Measurements from ENCODE around the gene STS.
A peak's percentile ranks its signal among the peaks of the same experiment; 100 is the strongest.

The STS gene

DNA sequence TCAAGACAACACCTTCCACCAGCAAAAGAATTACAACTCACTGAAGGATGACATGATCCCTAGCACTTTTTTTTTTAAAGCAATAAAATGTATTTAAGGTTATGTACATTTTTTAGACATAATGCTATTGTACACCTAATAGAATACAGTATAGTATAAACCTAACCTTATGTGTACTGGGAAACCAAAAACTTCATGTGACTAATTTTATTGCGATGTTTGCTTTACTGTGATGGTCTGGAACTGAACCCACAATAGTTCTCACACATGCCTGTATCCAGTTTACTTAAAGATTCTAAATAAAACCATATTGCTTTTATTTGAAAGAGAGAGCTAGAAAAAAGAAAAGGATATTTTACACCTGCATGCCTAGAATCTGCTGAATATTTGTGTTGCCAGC lies 4.4 kb upstream of the STS start:
- Histone ChIP-seq H2BK5ac (ENCODE audit: low read length) (no peak overlapping the region), H3K27me3 (ENCODE audit: insufficient read depth, low read length, poor library complexity) (no peaks in the 10 kb centered on the region), H3K4me2 (ENCODE audit: low read length) (no peak overlapping the region), H3K36me3 (ENCODE audit: control insufficient read depth, insufficient read depth, low read length) (no peaks in the 10 kb centered on the region), H3K4ac (ENCODE audit: low read depth, low read length) (no peak overlapping the region), H4K5ac (ENCODE audit: low read length) (no peak overlapping the region), H2BK15ac (replicated peaks; ENCODE audit: low read depth) (no peak overlapping the region), H3K79me2 (ENCODE audit: control insufficient read depth, insufficient read depth, low read length) (no peaks in the 10 kb centered on the region), H2BK120ac (ENCODE audit: low read depth, low read length) (no peak overlapping the region), H3K4me3 (ENCODE audit: low read length) (no peak overlapping the region), H3K23ac (ENCODE audit: low read length) (no peak overlapping the region), H3K56ac (ENCODE audit: low read length) (no peak overlapping the region), H3K27ac (ENCODE audit: low read depth, low read length) (no peak overlapping the region), H4K8ac (ENCODE audit: low read depth, low read length) (no peak overlapping the region), H2AK5ac (ENCODE audit: low read length) (no peak overlapping the region), H3K9ac (ENCODE audit: low read length) (no peak overlapping the region), H3K4me1 (ENCODE audit: control insufficient read depth, low read depth, low read length) (no peaks in the 10 kb centered on the region), H3K18ac (ENCODE audit: low read length) (no peak overlapping the region), H3K79me1 (ENCODE audit: low read length) (no peaks in the 10 kb centered on the region)
- DNase-seq: no peak
- no CpG with 5 or more reads among the region's 1 CpG for WGBS (ENCODE audit: extremely low coverage, insufficient coverage, low lambda C conversion rate)

DNA sequence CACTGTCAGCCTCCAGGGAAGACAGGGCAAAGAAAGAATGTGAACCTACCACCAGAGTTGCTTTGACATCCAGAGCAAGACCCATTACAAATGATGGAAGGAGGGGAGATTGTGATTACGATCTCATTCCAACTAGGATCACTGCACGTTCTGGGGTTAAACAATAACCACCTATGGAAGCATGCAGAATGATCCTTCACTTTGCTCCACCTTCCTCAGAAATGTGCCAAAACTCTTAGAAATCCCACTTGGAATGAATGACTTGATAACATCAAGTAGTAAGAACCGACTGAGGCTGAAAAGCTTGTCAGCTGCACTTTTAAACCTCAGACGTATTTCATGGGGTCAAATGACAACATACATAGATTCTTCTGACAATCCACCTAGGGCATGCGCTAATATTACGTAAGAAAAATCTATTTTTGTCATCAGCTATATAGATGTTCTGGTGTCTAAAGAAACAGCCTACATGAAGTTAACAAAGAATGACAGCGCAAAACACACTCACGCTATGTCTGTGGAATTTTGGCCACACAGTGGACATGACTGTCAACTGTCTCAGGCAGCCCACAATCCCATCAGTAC lies 3.5 kb upstream of the STS start:
- Histone ChIP-seq H3K27me3 (ENCODE audit: insufficient read depth, low read length, poor library complexity) (no peaks in the 10 kb centered on the region), H3K9ac (ENCODE audit: low read length) (no peak overlapping the region), H3K4me1 (ENCODE audit: control insufficient read depth, low read depth, low read length) (no peaks in the 10 kb centered on the region), H2BK120ac (ENCODE audit: low read depth, low read length) (no peak overlapping the region), H3K18ac (ENCODE audit: low read length) (no peak overlapping the region), H3K56ac (ENCODE audit: low read length) (no peak overlapping the region), H3K4me2 (ENCODE audit: low read length) (no peak overlapping the region), H4K8ac (ENCODE audit: low read depth, low read length) (no peak overlapping the region), H4K5ac (ENCODE audit: low read length) (no peak overlapping the region), H2BK5ac (ENCODE audit: low read length) (no peak overlapping the region), H3K4ac (ENCODE audit: low read depth, low read length) (no peak overlapping the region), H3K23ac (ENCODE audit: low read length) (no peak overlapping the region), H3K4me3 (ENCODE audit: low read length) (no peak overlapping the region), H3K27ac (ENCODE audit: low read depth, low read length) (no peak overlapping the region), H2AK5ac (ENCODE audit: low read length) (no peak overlapping the region), H3K79me2 (ENCODE audit: control insufficient read depth, insufficient read depth, low read length) (no peaks in the 10 kb centered on the region), H3K79me1 (ENCODE audit: low read length) (no peaks in the 10 kb centered on the region), H2BK15ac (replicated peaks; ENCODE audit: low read depth) (no peak overlapping the region), H3K36me3 (ENCODE audit: control insufficient read depth, insufficient read depth, low read length) (no peaks in the 10 kb centered on the region)
- no peak for DNase-seq
- WGBS (ENCODE audit: extremely low coverage, insufficient coverage, low lambda C conversion rate): no CpG with 5 or more reads among the region's 8 CpGs

DNA sequence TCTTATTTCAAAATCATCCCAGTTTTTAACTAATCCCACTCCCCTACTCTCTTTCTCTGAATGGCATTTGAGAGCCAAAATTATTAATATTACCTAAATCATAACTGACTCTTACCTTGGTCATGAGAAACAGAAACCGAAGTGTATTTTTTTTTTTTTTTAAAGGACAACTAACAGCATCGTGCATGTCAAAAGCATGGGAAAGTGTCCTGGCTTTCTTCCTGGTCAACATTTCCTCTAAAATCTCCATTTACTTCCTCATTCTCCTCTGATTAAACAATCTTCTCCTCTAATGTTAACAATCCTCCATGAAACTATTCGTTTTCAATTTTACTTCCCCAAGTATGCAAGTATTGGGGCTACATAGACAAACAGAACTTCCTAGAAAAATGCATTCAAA lies 2.1 kb upstream of the STS start:
- H2BK15ac ChIP-seq (replicated peaks; ENCODE audit: low read depth): no peak overlapping the region
- H2BK120ac ChIP-seq (ENCODE audit: low read depth, low read length): no peak overlapping the region
- no peak overlapping the region for H3K27ac ChIP-seq (ENCODE audit: low read depth, low read length)
- no peak overlapping the region for H3K18ac ChIP-seq (ENCODE audit: low read length)
- H4K5ac ChIP-seq (ENCODE audit: low read length): no peak overlapping the region
- no peak overlapping the region for H2BK5ac ChIP-seq (ENCODE audit: low read length)
- H2AK5ac ChIP-seq (ENCODE audit: low read length): no peak overlapping the region
- H3K4me3 ChIP-seq (ENCODE audit: low read length): no peak overlapping the region
- no CpG with 5 or more reads among the region's 3 CpGs for WGBS (ENCODE audit: extremely low coverage, insufficient coverage, low lambda C conversion rate)
- H3K79me2 ChIP-seq (ENCODE audit: control insufficient read depth, insufficient read depth, low read length): no peaks in the 10 kb centered on the region
- DNase-seq: no peak
- H3K9ac ChIP-seq (ENCODE audit: low read length): no peak overlapping the region
- H3K27me3 ChIP-seq (ENCODE audit: insufficient read depth, low read length, poor library complexity): no peaks in the 10 kb centered on the region
- no peak overlapping the region for H3K23ac ChIP-seq (ENCODE audit: low read length)
- H3K4me1 ChIP-seq (ENCODE audit: control insufficient read depth, low read depth, low read length): no peaks in the 10 kb centered on the region
- no peak overlapping the region for H3K56ac ChIP-seq (ENCODE audit: low read length)
- H3K36me3 ChIP-seq (ENCODE audit: control insufficient read depth, insufficient read depth, low read length): no peaks in the 10 kb centered on the region
- no peak overlapping the region for H3K4ac ChIP-seq (ENCODE audit: low read depth, low read length)
- no peak overlapping the region for H3K4me2 ChIP-seq (ENCODE audit: low read length)
- H4K8ac ChIP-seq (ENCODE audit: low read depth, low read length): no peak overlapping the region
- H3K79me1 ChIP-seq (ENCODE audit: low read length): no peaks in the 10 kb centered on the region

DNA sequence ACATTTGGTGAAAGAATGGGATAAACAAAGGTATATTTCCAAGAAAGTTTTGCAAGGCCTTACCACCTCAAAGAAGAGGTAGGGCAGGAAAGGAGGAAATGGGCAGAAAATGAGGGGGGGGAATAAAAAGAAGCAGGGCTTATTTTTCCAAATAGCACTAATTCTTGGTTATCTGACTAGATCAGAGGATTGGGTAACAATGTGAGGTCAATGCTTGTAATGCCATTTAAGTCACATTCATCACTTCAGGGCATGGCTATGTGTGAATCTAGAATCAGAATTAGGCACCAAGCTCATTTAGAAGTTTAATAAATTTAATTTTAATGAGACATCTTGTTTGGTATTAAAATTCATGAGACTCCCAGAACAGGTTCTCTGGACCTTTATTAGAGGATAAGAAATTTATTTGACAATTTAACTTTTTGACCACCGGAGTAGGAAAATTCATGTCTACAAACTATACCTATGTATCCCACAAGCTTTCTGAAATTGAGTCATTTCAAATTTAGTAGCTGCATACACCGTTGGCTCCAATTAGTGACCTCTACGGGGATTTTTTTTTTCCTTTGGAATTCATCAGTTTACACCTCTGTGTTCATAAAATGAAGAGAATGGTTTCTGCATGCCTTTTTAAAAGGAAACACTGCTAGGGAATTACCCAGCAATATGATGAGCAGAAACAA lies 1.4 kb upstream of the STS start:
- Histone ChIP-seq H3K4me1 (ENCODE audit: control insufficient read depth, low read depth, low read length) (no peaks in the 10 kb centered on the region), H3K18ac (ENCODE audit: low read length) (no peak overlapping the region), H3K56ac (ENCODE audit: low read length) (no peak overlapping the region), H3K23ac (ENCODE audit: low read length) (no peak overlapping the region), H3K79me2 (ENCODE audit: control insufficient read depth, insufficient read depth, low read length) (no peaks in the 10 kb centered on the region), H2BK15ac (replicated peaks; ENCODE audit: low read depth) (no peak overlapping the region), H3K4me2 (ENCODE audit: low read length) (no peak overlapping the region), H2AK5ac (ENCODE audit: low read length) (no peak overlapping the region), H3K27me3 (ENCODE audit: insufficient read depth, low read length, poor library complexity) (no peaks in the 10 kb centered on the region), H2BK120ac (ENCODE audit: low read depth, low read length) (no peak overlapping the region), H3K79me1 (ENCODE audit: low read length) (no peaks in the 10 kb centered on the region), H4K8ac (ENCODE audit: low read depth, low read length) (no peak overlapping the region), H3K4ac (ENCODE audit: low read depth, low read length) (no peak overlapping the region), H4K5ac (ENCODE audit: low read length) (no peak overlapping the region), H3K36me3 (ENCODE audit: control insufficient read depth, insufficient read depth, low read length) (no peaks in the 10 kb centered on the region), H3K4me3 (ENCODE audit: low read length) (no peak overlapping the region), H3K9ac (ENCODE audit: low read length) (no peak overlapping the region), H2BK5ac (ENCODE audit: low read length) (no peak overlapping the region), H3K27ac (ENCODE audit: low read depth, low read length) (no peak overlapping the region)
- DNase-seq: no peak
- WGBS (ENCODE audit: extremely low coverage, insufficient coverage, low lambda C conversion rate): no CpG with 5 or more reads among the region's 3 CpGs

DNA sequence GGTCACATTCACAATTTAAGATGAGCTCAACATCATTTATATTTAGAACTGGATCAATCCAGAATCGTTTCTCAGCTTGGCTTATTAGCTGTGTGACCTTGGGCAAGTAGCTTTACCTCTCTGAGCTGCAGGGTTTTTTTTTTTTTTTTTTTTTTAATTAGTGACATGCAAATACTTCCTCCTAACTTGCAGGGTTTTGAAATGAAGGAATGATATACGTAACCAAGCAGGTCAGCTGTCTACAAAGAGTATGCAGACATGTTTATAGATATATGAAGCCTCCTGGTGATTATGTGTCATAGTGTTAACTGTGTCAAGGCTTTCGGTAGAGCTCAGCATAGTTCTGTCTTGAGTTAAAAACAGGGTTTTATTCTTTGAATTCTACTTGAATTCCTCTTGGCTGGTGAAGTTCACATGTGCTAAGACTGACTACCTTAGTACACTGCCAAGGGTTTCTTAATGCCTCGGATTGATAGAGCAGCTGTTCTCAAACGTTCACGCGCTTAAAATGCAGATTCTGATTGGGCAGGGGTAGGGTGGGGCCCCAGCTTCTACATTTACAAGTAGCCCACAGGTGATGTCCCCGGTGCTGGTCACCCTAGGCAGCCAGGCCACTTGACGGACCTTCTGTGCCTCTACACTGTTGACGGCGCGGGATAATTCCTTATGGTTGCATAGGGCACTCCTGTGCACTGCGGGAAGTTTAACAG lies 654 bp upstream of the STS start:
- Histone ChIP-seq H4K8ac (ENCODE audit: low read depth, low read length) (no peak overlapping the region), H3K36me3 (ENCODE audit: control insufficient read depth, insufficient read depth, low read length) (no peaks in the 10 kb centered on the region), H3K4ac (ENCODE audit: low read depth, low read length) (no peak overlapping the region), H3K18ac (ENCODE audit: low read length) (no peak overlapping the region), H2AK5ac (ENCODE audit: low read length) (no peak overlapping the region), H3K9ac (ENCODE audit: low read length) (peak overlapping the region; percentile 78), H2BK15ac (replicated peaks; ENCODE audit: low read depth) (no peak overlapping the region), H3K4me1 (ENCODE audit: control insufficient read depth, low read depth, low read length) (no peaks in the 10 kb centered on the region), H3K23ac (ENCODE audit: low read length) (no peak overlapping the region), H4K5ac (ENCODE audit: low read length) (no peak overlapping the region), H3K4me2 (ENCODE audit: low read length) (peak overlapping the region; percentile 64), H3K4me3 (ENCODE audit: low read length) (peak overlapping the region; percentile 58), H3K27ac (ENCODE audit: low read depth, low read length) (no peak overlapping the region), H3K79me1 (ENCODE audit: low read length) (no peaks in the 10 kb centered on the region), H3K56ac (ENCODE audit: low read length) (peak overlapping the region; percentile 89), H2BK120ac (ENCODE audit: low read depth, low read length) (no peak overlapping the region), H3K27me3 (ENCODE audit: insufficient read depth, low read length, poor library complexity) (no peaks in the 10 kb centered on the region), H2BK5ac (ENCODE audit: low read length) (no peak overlapping the region), H3K79me2 (ENCODE audit: control insufficient read depth, insufficient read depth, low read length) (no peaks in the 10 kb centered on the region)
- no peak for DNase-seq
- WGBS (ENCODE audit: extremely low coverage, insufficient coverage, low lambda C conversion rate): no CpG with 5 or more reads among the region's 13 CpGs
